Measurements from ENCODE around the gene MCF2L2.

DNA sequence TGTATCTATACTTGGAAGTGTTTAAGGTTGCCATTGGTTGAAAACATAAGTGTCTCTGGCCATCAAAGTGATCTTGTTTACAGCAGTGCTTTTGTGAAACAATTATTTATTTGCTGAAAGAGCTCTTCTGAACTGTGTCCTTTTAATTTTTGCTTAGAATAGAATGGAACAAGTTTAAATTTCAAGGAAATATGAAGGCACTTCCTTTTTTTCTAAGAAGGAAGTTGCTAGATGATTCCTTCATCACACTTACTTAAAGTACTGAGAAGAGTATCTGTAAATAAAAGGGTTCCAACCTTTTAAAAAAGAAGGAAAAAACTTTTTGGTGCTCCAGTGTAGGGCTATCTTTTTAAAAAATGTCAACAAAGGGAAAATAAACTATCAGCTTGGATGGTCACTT is 155.6 kb downstream of the MCF2L2 start:
- TF ChIP-seq, protein P1, sequence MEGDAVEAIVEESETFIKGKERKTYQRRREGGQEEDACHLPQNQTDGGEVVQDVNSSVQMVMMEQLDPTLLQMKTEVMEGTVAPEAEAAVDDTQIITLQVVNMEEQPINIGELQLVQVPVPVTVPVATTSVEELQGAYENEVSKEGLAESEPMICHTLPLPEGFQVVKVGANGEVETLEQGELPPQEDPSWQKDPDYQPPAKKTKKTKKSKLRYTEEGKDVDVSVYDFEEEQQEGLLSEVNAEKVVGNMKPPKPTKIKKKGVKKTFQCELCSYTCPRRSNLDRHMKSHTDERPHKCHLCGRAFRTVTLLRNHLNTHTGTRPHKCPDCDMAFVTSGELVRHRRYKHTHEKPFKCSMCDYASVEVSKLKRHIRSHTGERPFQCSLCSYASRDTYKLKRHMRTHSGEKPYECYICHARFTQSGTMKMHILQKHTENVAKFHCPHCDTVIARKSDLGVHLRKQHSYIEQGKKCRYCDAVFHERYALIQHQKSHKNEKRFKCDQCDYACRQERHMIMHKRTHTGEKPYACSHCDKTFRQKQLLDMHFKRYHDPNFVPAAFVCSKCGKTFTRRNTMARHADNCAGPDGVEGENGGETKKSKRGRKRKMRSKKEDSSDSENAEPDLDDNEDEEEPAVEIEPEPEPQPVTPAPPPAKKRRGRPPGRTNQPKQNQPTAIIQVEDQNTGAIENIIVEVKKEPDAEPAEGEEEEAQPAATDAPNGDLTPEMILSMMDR (conservative IDR thresholded peaks at IDR 0.05; ENCODE audit: low read depth in 2 of 2), result no peak
- no peak for TF ChIP-seq CREB1 (CRISPR knock-in tag; IDR thresholded peaks at IDR 0.05; ENCODE audit: low read depth)
- no peak for TF ChIP-seq JUNB (IDR thresholded peaks at IDR 0.05; ENCODE audit: unreplicated experiment)
- no peak for TF ChIP-seq EZH2 (IDR thresholded peaks at IDR 0.05; ENCODE audit: low read depth, unreplicated experiment)
- TF ChIP-seq, protein P2, sequence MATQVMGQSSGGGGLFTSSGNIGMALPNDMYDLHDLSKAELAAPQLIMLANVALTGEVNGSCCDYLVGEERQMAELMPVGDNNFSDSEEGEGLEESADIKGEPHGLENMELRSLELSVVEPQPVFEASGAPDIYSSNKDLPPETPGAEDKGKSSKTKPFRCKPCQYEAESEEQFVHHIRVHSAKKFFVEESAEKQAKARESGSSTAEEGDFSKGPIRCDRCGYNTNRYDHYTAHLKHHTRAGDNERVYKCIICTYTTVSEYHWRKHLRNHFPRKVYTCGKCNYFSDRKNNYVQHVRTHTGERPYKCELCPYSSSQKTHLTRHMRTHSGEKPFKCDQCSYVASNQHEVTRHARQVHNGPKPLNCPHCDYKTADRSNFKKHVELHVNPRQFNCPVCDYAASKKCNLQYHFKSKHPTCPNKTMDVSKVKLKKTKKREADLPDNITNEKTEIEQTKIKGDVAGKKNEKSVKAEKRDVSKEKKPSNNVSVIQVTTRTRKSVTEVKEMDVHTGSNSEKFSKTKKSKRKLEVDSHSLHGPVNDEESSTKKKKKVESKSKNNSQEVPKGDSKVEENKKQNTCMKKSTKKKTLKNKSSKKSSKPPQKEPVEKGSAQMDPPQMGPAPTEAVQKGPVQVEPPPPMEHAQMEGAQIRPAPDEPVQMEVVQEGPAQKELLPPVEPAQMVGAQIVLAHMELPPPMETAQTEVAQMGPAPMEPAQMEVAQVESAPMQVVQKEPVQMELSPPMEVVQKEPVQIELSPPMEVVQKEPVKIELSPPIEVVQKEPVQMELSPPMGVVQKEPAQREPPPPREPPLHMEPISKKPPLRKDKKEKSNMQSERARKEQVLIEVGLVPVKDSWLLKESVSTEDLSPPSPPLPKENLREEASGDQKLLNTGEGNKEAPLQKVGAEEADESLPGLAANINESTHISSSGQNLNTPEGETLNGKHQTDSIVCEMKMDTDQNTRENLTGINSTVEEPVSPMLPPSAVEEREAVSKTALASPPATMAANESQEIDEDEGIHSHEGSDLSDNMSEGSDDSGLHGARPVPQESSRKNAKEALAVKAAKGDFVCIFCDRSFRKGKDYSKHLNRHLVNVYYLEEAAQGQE (IDR thresholded peaks at IDR 0.05; ENCODE audit: unreplicated experiment), result no peak
- TF ChIP-seq EZH2phosphoT487 (IDR thresholded peaks at IDR 0.05; ENCODE audit: unreplicated experiment), result no peak
- TF ChIP-seq, protein P3, sequence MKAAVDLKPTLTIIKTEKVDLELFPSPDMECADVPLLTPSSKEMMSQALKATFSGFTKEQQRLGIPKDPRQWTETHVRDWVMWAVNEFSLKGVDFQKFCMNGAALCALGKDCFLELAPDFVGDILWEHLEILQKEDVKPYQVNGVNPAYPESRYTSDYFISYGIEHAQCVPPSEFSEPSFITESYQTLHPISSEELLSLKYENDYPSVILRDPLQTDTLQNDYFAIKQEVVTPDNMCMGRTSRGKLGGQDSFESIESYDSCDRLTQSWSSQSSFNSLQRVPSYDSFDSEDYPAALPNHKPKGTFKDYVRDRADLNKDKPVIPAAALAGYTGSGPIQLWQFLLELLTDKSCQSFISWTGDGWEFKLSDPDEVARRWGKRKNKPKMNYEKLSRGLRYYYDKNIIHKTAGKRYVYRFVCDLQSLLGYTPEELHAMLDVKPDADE (IDR thresholded peaks at IDR 0.05), result no peak
- no peak for TF ChIP-seq ZNF114 (CRISPR knock-in tag; IDR thresholded peaks at IDR 0.05)
- no peak for TF ChIP-seq NANOG (IDR thresholded peaks at IDR 0.05; ENCODE audit: borderline replicate concordance)
- no peak for TF ChIP-seq POLR2AphosphoS5 (IDR thresholded peaks at IDR 0.05; ENCODE audit: low read depth)

Measured in GM23338 (cell line).